ENCODE data around the gene SLC6A7.

The SLC6A7 gene

DNA sequence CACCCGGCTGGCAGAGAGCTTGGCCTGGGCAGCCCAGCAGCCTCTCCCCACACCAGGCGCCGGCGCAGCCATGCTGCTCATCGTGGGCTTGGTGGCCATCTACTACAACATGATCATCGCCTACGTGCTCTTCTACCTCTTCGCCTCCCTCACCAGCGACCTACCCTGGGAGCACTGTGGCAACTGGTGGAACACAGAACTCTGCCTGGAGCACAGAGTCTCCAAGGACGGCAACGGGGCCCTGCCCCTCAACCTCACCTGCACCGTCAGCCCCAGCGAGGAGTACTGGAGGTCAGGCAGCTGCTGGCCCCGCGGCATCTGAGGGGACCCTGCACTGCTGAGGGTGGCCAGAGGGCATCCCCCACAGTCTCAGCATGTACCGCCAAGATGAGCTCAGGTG is 7.1 kb downstream of the SLC6A7 start:
- no peak for DNase-seq (ENCODE audit: low read depth in 2 of 2)
- no peak overlapping the region for H3K4me3 ChIP-seq (replicated peaks in 1 of 2; ENCODE audit: low read depth in 2 of 2, low read length in 2 of 2)
- TF ChIP-seq, protein P1, sequence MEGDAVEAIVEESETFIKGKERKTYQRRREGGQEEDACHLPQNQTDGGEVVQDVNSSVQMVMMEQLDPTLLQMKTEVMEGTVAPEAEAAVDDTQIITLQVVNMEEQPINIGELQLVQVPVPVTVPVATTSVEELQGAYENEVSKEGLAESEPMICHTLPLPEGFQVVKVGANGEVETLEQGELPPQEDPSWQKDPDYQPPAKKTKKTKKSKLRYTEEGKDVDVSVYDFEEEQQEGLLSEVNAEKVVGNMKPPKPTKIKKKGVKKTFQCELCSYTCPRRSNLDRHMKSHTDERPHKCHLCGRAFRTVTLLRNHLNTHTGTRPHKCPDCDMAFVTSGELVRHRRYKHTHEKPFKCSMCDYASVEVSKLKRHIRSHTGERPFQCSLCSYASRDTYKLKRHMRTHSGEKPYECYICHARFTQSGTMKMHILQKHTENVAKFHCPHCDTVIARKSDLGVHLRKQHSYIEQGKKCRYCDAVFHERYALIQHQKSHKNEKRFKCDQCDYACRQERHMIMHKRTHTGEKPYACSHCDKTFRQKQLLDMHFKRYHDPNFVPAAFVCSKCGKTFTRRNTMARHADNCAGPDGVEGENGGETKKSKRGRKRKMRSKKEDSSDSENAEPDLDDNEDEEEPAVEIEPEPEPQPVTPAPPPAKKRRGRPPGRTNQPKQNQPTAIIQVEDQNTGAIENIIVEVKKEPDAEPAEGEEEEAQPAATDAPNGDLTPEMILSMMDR (IDR thresholded peaks at IDR 0.05; ENCODE audit: low read depth, low read length): no peak

DNA sequence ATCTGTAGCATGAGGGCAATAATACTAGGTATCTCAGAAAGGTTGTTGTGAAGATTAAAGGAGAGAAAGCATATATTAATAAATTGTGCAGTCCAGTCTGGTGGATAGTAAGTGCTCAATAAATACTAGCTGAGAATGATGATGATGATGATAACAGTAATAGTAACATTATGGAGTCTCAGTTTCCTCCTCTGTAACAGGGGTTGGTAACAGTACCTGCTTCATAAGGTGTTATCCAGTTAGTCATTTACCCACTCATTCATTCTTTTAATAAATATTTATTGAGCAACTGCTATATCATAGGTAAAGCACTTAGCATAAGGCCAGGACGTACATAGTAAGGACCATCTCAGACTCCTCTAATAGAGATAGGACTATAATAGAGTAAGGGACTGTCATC is 7.6 kb downstream of the SLC6A7 start:
- TF ChIP-seq, protein P1 (IDR thresholded peaks at IDR 0.05; ENCODE audit: low read depth, low read length): no peak
- DNase-seq (ENCODE audit: low read depth in 2 of 2): no peak
- H3K4me3 ChIP-seq (replicated peaks in 1 of 2; ENCODE audit: low read depth in 2 of 2, low read length in 2 of 2): no peak overlapping the region

DNA sequence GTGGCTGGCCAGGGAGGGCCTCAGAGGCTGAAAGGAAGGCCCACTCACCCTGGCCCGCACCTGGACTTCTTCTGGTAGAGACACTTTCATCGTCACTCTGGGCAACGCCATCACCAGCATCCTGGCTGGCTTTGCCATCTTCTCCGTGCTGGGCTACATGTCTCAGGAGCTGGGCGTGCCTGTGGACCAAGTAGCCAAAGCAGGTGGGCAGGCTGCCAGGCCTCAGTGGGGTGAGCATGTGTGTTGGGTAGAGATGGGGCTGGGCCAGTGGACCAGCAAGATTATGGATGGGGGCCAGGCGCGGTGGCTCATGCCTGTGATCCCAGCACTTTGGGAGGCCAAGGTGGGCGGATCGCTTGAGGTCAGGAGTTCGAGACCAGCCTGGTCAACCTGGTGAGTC is 12.6 kb downstream of the SLC6A7 start:
- TF ChIP-seq, protein P1 (IDR thresholded peaks at IDR 0.05; ENCODE audit: low read depth, low read length): no peak
- no peak for DNase-seq (ENCODE audit: low read depth in 2 of 2)

DNA sequence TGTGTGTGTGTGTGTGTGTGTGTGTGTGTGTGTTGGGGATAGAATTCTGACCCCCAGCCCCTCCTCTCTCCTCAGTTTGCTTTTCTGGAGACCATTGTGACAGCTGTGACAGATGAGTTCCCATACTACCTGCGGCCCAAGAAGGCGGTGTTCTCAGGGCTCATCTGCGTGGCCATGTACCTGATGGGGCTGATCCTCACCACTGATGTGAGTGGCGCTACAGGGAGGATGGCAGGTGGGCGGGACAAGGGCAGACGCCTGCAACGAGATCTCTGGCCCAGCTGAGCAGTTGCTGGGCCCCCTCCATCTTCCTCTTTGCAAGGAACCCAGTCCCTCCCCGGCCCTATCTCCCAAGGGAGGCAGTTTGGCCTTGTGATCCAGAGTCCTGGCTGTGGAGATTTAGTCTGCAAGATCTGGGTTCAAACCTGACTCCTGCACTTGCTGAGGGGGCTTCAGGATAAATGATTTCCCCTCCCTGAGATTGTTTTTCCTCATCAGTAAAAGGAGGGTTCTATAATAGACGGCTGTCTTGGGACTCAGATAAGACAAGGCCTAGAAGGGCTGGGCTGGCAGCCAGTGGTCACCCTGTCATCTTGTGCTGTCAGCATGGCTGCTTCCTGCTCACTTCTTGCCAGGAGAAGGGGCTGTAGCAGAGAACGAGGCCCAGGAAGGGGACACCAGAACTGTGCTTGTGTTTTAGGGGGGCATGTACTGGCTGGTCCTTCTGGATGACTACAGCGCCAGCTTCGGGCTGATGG is 14.1 kb downstream of the SLC6A7 start:
- TF ChIP-seq, protein P1 (IDR thresholded peaks at IDR 0.05; ENCODE audit: low read depth, low read length): no peak
- no peak for DNase-seq (ENCODE audit: low read depth in 2 of 2)
- H3K4me3 ChIP-seq (replicated peaks in 1 of 2; ENCODE audit: low read depth in 2 of 2, low read length in 2 of 2): no peak overlapping the region

More for the DNA sequence above, 12.6 kb downstream of the SLC6A7 start:
- no peak overlapping the region for H3K4me3 ChIP-seq (replicated peaks in 1 of 2; ENCODE audit: low read depth in 2 of 2, low read length in 2 of 2)

DNA sequence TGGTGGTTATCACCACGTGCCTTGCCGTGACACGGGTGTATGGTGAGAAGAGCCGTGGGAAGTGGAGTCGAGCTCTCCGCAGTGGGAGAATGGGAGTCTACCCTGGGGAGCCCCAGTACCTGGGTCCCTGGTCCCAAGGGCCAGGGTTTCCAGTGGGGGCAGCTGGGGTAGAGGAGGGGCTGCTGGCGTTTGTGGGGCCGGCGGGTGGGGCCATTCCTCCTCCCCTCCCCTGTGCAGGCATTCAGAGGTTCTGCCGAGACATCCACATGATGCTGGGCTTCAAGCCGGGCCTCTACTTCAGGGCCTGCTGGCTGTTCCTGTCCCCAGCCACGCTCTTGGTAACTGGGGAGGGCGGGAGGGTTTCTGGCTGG is 14.7 kb downstream of the SLC6A7 start:
- H3K4me3 ChIP-seq (replicated peaks in 1 of 2; ENCODE audit: low read depth in 2 of 2, low read length in 2 of 2): no peak overlapping the region
- TF ChIP-seq, protein P1 (IDR thresholded peaks at IDR 0.05; ENCODE audit: low read depth, low read length): no peak
- DNase-seq (ENCODE audit: low read depth in 2 of 2): no peak

DNA sequence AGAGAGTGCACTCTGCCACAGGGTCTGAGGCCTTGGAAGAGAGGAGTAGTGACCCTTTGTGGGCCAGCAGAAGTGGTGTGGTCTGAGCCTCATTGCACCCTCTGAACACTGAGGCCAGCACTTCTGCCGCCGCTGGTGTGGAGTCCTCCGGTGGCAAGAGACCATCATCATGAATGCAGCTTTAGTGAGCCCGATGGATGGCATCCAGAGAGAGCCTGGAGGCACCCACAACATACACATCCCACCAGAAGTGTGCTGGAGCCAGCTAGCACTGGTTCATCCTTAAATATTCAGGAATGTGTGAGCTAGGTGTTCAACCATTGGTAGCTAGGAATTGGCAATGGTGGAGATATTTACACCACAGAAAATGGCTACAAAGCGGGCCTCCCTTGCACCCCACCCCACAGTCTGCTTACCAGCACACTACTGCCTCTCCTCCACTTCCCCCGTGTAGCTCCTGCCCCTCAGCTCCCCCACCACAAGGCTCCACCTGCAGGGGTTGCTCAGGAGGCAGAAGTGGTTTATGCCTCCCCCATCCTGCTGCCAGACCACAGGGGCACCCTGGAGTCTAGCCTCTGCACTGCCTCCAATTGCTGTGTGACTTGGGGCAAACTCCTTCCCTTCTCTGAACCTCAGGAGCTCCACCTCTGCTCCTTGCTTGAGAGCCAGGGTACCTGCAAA is 16.4 kb downstream of the SLC6A7 start:
- no peak overlapping the region for H3K4me3 ChIP-seq (replicated peaks in 1 of 2; ENCODE audit: low read depth in 2 of 2, low read length in 2 of 2)
- DNase-seq (ENCODE audit: low read depth in 2 of 2): no peak
- TF ChIP-seq, protein P1 (IDR thresholded peaks at IDR 0.05; ENCODE audit: low read depth, low read length): no peak

Measured in cardiac fibroblast (primary cell).